OCI-LY3 (cell line): ENCODE results near the gene SLCO4A1.
"Not testable (repeated sequence)": the region's sequence is repeated elsewhere in the genome, so short reads cannot be mapped to it uniquely, and the experiment has no call there.

Source experiments
- H2AFZ ChIP-seq: fragments of 200-600, 300-600 bp; shearing (Covaris generic); 2 replicates; pipeline ENCODE4 v1.6.0; 2014; ENCODE audit warnings: antibody characterized with exemption, low read depth, low read length
- H3K27ac ChIP-seq: fragments of 200-600, 300-600 bp; sonication (generic); 2 replicates; pipeline ENCODE4 v1.5.1; 2014; ENCODE audit warnings: mild to moderate bottlenecking, low read length, moderate library complexity, mixed read lengths
- H3K27me3 ChIP-seq: fragments of 200-600, 300-600 bp; sonication (generic); 2 replicates; pipeline ENCODE4 v1.6.1; 2014; ENCODE audit warnings: low read depth, low read length, mixed read lengths
- H3K36me3 ChIP-seq: fragments of 200-600, 300-600 bp; sonication (generic); replicated peaks from 2 replicates; pipeline ENCODE3; 2014; ENCODE audit warnings: low read depth, low read length, mixed read lengths
- H3K4me1 ChIP-seq: fragments of 300-600, 200-600 bp; sonication (generic); 2 replicates; pipeline ENCODE4 v1.6.1; 2014; ENCODE audit warnings: low read length, mixed read lengths
- H3K4me2 ChIP-seq: fragments of 200-600, 300-600 bp; sonication (generic); 2 replicates; pipeline ENCODE4 v1.6.1; 2014; ENCODE audit warnings: low read length, mixed read lengths
- H3K4me3 ChIP-seq: fragments of 300-600, 200-600 bp; sonication (generic); 2 replicates; pipeline ENCODE4 v1.5.1; 2014; ENCODE audit warnings: antibody characterized with exemption, mild to moderate bottlenecking, low read length, moderate library complexity
- H3K79me2 ChIP-seq: fragments of 300-600, 200-600 bp; shearing (Covaris generic); 2 replicates; pipeline ENCODE4 v1.6.1; 2014; ENCODE audit warnings: mild to moderate bottlenecking, low read length, mixed read lengths
- H3K9ac ChIP-seq: fragments of 300-600, 200-600 bp; shearing (Covaris generic); 2 replicates; pipeline ENCODE4 v1.6.0; 2014; ENCODE audit warnings: mild to moderate bottlenecking, low read length, moderate library complexity
- H3K9me3 ChIP-seq: fragments of 200-600, 300-600 bp; shearing (Covaris generic); 2 replicates; pipeline ENCODE4 v1.6.1; 2014; ENCODE audit warnings: low read length, mixed read lengths; ENCODE audit not compliant: insufficient read depth
- H4K20me1 ChIP-seq: fragments of 200-600, 300-600 bp; sonication (generic); 2 replicates; pipeline ENCODE4 v1.6.1; 2016; ENCODE audit warnings: low read length, mixed read lengths; ENCODE audit not compliant: insufficient read depth
- CTCF ChIP-seq: fragments of 200-600, 300-600 bp; sonication (generic); IDR thresholded peaks from 2 replicates; pipeline ENCODE4 v1.5.1; 2014; ENCODE audit warnings: antibody characterized with exemption, low read length, low read depth
- EZH2phosphoT487 ChIP-seq: fragments of 200-600 bp; shearing (Covaris generic); IDR thresholded peaks from 2 replicates; pipeline ENCODE4 v1.6.1; 2018; ENCODE audit warnings: antibody characterized with exemption, mixed run types, low read depth

The SLCO4A1 gene

GRCh38 chr20:62678553-62678952 lies 36.2 kb downstream of the SLCO4A1 start:
- no peaks in the 10 kb centered on the region for H4K20me1 ChIP-seq
- no peaks in the 10 kb centered on the region for H3K4me1 ChIP-seq
- no peak overlapping the region for H3K9ac ChIP-seq
- no peaks in the 10 kb centered on the region for H3K27me3 ChIP-seq
- H3K27ac ChIP-seq = no peak overlapping the region
- TF ChIP-seq CTCF = no peak
- no peak for TF ChIP-seq EZH2phosphoT487
- H2AFZ ChIP-seq = no peak overlapping the region
- H3K9me3 ChIP-seq = no peaks in the 10 kb centered on the region
- H3K4me2 ChIP-seq = no peak overlapping the region
- no peak overlapping the region for H3K4me3 ChIP-seq
- no peaks in the 10 kb centered on the region for H3K36me3 ChIP-seq
- no peaks in the 10 kb centered on the region for H3K79me2 ChIP-seq

- Histone ChIP-seq H3K4me1 (no peaks in the 10 kb centered on the region), H3K4me3 (no peak overlapping the region), H2AFZ (no peak overlapping the region), H3K27me3 (no peaks in the 10 kb centered on the region), H3K27ac (no peak overlapping the region), H3K36me3 (no peaks in the 10 kb centered on the region), H3K79me2 (no peaks in the 10 kb centered on the region), H3K4me2 (no peak overlapping the region), H3K9ac (no peak overlapping the region), H4K20me1 (no peaks in the 10 kb centered on the region), H3K9me3 (no peaks in the 10 kb centered on the region)
- TF ChIP-seq EZH2phosphoT487 = no peak
- TF ChIP-seq CTCF = no peak
These were observed 37.8 kb downstream of the SLCO4A1 start for GRCh38 chr20:62679978-62680589.

DNA sequence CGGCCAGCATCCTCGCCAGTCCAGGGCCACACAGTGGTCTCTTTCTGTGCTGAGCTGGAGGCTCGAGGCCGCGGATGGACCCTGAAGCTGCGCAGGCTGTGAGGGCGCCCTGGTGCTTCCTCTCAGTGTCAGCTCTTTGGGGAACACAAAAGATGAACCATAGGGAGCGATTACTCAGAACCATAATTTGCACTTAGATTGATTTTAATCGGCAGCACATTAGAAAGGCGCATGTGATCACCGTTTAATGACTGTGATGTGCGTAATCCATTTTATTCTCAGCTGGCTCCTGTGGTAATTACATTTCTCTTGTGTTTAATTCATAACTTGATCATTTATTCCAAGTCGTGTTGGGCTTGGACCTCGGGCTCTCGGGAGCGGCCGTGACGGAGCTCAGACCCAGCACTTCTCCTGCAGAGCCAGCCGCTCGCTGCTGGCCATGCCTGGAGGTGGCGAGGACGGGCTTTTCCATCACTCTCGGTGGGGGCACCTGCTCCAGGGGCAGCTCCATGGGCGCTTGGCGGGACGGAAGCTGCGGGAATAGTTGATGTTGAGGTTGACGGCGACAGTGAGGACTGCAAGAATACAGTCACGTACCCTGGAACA lies 40.7 kb downstream of the SLCO4A1 start:
- no peak overlapping the region for H3K4me2 ChIP-seq

DNA sequence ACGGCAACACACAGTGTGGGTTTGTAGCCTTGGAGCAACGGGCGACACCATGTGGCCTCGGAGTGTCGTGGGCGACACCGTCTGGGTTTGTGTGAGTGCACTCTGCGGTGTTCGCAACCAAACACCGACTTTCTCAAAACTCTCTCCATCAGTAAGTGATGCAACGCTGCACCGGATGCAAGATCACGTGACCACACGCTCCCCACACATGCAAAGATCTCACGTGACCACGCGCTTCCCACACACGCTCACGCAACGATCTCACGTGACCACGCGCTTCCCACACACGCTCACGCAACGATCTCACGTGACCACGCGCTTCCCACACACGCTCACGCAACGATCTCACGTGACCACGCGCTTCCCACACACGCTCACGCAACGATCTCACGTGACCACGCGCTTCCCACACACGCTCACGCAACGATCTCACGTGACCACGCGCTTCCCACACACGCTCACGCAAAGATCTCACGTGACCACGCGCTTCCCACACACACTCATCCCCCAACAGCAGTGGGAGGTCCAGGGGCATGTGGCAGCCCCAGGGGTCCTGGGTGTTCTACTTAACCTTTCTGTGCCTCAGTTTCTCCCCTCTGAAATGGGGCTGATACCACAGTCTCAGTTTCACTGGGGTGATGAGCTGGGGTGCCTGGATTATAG lies 41.5 kb downstream of the SLCO4A1 start:
- H3K79me2 ChIP-seq, H4K20me1 ChIP-seq, H3K9ac ChIP-seq, H3K36me3 ChIP-seq, H3K27me3 ChIP-seq, H2AFZ ChIP-seq, H3K4me1 ChIP-seq, H3K9me3 ChIP-seq, H3K4me3 ChIP-seq, H3K27ac ChIP-seq, H3K4me2 ChIP-seq: not testable (repeated sequence)

More for the DNA sequence above, 40.7 kb downstream of the SLCO4A1 start:
- Histone ChIP-seq H3K27me3 (no peaks in the 10 kb centered on the region), H3K4me1 (no peaks in the 10 kb centered on the region), H3K79me2 (no peaks in the 10 kb centered on the region), H2AFZ (no peak overlapping the region), H3K4me3 (no peak overlapping the region), H3K36me3 (no peaks in the 10 kb centered on the region), H3K9me3 (no peaks in the 10 kb centered on the region), H3K9ac (no peak overlapping the region), H4K20me1 (no peaks in the 10 kb centered on the region), H3K27ac (no peak overlapping the region)
- no peak for TF ChIP-seq EZH2phosphoT487
- TF ChIP-seq CTCF = no peak
